NCI-H2196 (cell line): Measurements from ENCODE around the gene LCNL1.
"Not testable (repeated sequence)": the region's sequence is repeated elsewhere in the genome, so short reads cannot be mapped to it uniquely, and the experiment has no call there.

Experiments
- DNase-seq: peaks from one replicate; lab custom pipeline; 2025; ENCODE audit not compliant: unreplicated experiment; lab: John Stamatoyannopoulos, UW

The LCNL1 gene

DNA sequence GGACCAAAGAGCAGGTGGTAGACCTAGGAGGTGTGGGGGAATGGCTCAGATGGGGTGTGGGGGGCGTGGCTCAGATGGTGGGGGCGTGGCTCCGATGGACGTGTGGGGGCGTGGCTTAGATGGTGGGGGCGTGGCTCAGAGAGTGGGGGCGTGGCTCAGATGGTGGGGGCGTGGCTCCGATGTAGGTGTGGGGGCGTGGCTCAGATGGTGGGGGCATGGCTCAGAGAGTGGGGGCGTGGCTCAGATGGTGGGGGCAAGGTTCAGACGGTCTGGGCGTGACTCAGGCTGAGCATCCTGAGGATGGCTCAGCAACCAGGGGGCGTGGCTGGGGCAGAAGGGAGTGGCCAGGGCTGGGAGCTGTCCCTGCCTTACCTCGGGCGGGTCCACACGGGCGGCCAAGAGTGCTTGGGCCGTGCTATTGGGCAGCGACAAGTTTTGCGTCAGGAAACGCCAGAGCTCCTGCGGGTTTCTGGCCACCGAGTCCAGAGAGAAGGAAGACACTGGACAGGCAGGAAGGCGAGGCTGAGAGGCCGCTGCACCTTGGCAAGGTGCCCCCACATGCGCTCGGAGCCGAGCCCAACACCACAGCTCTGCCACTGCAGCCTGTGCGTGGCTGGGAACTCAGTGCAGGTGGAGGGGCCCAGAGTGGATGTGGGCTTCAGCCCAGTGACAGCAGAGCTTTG lies 39.3 kb downstream of the LCNL1 start:
- peak; percentile 97 for DNase-seq

- no peak for DNase-seq
These were observed 39.8 kb downstream of the LCNL1 start for GRCh38 chr9:137022662-137023008.

GRCh38 chr9:137023157-137023556 lies 40.4 kb downstream of the LCNL1 start:
- DNase-seq, result no peak

GRCh38 chr9:137023583-137023991 lies 40.8 kb downstream of the LCNL1 start:
- DNase-seq, result no peak

DNA sequence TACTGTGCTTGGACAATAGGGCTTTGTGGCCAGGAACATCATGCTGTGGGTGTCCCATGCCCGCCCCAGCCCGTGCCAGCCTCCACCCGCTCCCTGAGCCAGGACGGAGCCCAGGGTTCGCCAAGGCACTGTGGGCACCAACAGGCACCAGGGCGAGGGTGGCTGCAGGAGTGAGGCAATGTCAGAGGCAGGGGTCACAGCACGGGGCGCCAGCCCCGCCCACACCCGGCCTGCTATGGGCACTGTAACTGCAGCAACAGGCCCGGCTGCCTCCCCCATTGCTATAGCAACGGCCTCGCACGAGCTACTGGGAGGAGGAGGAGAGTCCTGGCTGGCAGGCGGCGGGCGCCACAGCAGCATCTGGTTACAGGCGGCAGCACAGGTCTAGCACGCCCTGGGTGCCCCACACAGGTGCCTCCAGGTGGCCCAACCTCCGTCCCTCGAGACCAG lies 42.7 kb downstream of the LCNL1 start:
- DNase-seq, result peak; percentile 95

GRCh38 chr9:137026384-137026783 lies 43.6 kb downstream of the LCNL1 start:
- DNase-seq, result no peak

GRCh38 chr9:137026828-137027227 lies 44.0 kb downstream of the LCNL1 start:
- DNase-seq, result peak; percentile 14

GRCh38 chr9:137027369-137028262 lies 44.8 kb downstream of the LCNL1 start, which contains the start of gene ABCA2:
Gene ABCA2 (minus strand): TSS chr9:137028237. CDS start chr9:137028140, 97 bp downstream.
- DNase-seq, result no peak

GRCh38 chr9:137028263-137029057 lies 45.7 kb downstream of the LCNL1 start:
- DNase-seq, result peak; percentile 84

- DNase-seq, result peak; percentile 73
These were observed 46.5 kb downstream of the LCNL1 start for GRCh38 chr9:137029058-137029936.

DNA sequence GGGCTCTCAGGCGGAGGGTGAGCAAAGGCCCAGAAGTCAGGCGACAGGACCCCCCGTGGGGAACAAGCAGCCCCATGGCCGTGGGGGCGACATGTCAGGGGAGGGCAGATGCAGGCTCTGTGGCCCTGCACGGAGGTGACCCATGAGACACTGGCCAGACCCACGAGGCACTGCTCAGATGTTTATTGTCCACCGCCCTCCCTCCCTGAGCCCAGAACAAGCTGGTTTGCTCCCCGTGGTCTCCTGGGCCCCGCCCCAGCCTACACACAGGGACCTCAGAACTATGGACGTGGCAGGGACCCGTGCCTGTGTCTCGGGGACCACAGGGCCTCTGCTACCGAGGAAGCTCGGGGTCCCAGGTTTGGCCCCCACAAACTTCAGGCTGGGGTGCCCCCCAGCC lies 47.2 kb downstream of the LCNL1 start:
- no peak for DNase-seq

GRCh38 chr9:137030538-137031527 lies 48.0 kb downstream of the LCNL1 start:
- DNase-seq, result no peak

GRCh38 chr9:137031904-137032640 lies 49.3 kb downstream of the LCNL1 start, which contains the start of gene FUT7:
Gene FUT7 (minus strand): TSS chr9:137032088. CDS start chr9:137031991, 97 bp downstream.
- no peak for DNase-seq

GRCh38 chr9:137032858-137033257 lies 50.1 kb downstream of the LCNL1 start:
- no peak for DNase-seq

GRCh38 chr9:137033481-137033880 lies 50.7 kb downstream of the LCNL1 start:
- not testable (repeated sequence) for DNase-seq

GRCh38 chr9:137034039-137034708 lies 51.4 kb downstream of the LCNL1 start:
- no peak for DNase-seq

DNA sequence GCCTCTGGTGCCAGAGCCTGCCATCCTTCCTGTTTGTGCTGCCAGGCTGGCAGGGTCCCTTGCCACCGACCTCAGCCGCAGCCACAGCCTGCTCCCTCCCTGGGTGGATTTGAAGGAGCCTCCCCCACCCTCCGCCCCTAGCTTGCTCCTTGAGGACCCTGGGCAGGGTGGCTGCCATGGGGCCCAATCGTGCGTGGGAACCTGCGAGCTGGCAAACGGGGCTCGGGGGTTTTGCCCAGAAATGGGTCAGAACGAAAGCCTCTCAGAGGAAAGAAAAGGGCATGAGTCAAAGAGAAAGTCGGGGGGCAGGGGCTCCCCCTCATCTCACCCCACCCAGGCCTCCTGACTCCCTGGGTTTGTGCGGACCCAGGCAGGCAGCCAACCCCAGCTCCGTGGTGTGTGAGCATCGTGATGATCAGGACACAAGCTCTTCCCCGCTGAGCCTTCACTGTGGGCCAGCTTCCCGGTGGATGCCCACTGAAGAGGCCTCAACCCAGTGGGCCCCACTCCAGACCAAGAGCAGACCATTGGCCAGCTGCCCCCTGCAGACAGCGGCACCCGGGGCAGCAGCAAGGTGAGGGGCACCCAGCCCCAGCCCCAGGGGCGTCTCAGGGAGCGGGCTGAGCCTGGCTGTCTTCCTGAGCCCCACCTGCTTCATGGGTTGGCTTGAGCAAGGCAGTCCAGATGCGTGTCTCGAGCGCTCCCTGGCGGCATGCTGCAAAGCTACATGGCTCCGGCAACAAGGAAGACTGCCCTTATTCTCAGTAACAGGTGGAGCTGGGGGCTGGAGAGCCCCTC lies 52.1 kb downstream of the LCNL1 start:
- peak; percentile 89 for DNase-seq
